Activated T-helper 1 cell treated with anti-CD3 and anti-CD28 coated beads, Interleukin-12 subunit alpha, Interleukin-12 subunit beta, Interleukin-2, Interleukin-4 antibody, amounts not matched to agents 30 ng/mL and 10 ng/mL and 1 ng/mL, durations not matched to agents 14 hours and 24 hours and 36 hours (primary cell): ENCODE measurements around the gene HOXA13. TPM values are rescaled to one million over a fixed set of nuclear protein-coding genes. Genes with fewer than 3 reads are reported as not detected.

Experiments
- DNase-seq: peaks from one replicate; pipeline ENCODE4 v3.0.0; 2021; ENCODE audit warnings: low spot score
- H3K27ac Mint-ChIP-seq: one replicate; pipeline ENCODE4 v1.8.0; 2021; ENCODE audit warnings: mild to moderate bottlenecking, mixed read lengths
- H3K27me3 Mint-ChIP-seq: one replicate; pipeline ENCODE4 v1.8.0; 2022; ENCODE audit warnings: mild to moderate bottlenecking, moderate library complexity, mixed read lengths; ENCODE audit not compliant: insufficient read depth
- H3K36me3 Mint-ChIP-seq: one replicate; pipeline ENCODE4 v1.8.0; 2021; ENCODE audit warnings: low read depth, mixed read lengths
- H3K4me1 Mint-ChIP-seq: one replicate; pipeline ENCODE4 v1.8.0; 2021; ENCODE audit warnings: low read depth, mixed read lengths
- H3K4me3 Mint-ChIP-seq: one replicate; pipeline ENCODE4 v1.8.0; 2021; ENCODE audit warnings: mild to moderate bottlenecking, moderate library complexity, mixed read lengths
- H3K9me3 Mint-ChIP-seq: one replicate; pipeline ENCODE4 v1.8.0; 2021; ENCODE audit warnings: mixed read lengths
- intact Hi-C: fragments of 100-400 bp; cut with micrococcal nuclease; formaldehyde crosslinking; loops from one replicate; pipeline ENCODE4 v1.15.1; 2024
- total RNA-seq: library from RNA; stranded (reverse); gene quantifications from 2 replicates; pipeline ENCODE4 v1.2.3, GENCODE V29; 2022

The HOXA13 gene
- total RNA-seq, 1 donor from 2014 or later = not detected

DNA sequence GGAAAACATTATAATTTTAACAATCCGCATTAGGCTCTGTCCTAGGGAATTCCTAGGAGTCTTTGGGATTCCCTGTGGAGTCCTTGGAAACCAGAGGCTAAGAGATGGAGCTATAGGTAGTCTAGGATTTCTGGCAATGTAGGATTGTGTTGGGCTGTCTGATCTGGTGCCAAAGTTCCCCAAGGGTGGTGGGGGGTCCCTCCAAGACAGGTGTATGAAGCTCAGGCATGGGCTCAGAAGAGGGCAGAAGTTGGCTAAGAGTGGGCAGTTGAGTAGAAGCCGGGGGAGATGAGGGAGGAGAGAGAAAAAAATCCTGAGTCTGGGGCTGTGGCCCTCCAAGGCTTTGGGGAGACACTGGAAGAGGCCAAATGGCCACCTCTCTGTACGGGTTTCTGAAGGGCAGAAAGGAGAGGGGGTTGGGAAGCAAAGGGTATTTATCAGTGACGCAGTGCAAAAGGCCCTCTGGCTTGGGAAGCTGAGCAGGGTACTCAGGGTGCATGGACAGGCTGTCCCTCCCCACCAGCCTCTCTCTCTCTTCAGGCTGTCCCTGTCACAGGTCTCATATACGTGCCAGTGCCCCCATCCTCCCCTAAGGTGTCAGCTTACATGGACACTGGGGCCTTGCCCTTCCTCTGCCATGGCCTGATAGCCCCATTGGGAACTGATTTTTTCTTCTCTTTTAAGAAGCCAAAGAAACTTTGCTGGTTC lies 53.2 kb downstream of the HOXA13 start:
- DNase-seq = no peak
- Mint-ChIP-seq H3K36me3 (peaks cover 3% of the 10 kb centered on the region), H3K4me3 (no peak overlapping the region), H3K27ac (no peak overlapping the region), H3K9me3 (no peaks in the 10 kb centered on the region), H3K27me3 (peaks cover 56% of the 10 kb centered on the region), H3K4me1 (peaks cover 8% of the 10 kb centered on the region)
- intact Hi-C loops = no loop called here

DNA sequence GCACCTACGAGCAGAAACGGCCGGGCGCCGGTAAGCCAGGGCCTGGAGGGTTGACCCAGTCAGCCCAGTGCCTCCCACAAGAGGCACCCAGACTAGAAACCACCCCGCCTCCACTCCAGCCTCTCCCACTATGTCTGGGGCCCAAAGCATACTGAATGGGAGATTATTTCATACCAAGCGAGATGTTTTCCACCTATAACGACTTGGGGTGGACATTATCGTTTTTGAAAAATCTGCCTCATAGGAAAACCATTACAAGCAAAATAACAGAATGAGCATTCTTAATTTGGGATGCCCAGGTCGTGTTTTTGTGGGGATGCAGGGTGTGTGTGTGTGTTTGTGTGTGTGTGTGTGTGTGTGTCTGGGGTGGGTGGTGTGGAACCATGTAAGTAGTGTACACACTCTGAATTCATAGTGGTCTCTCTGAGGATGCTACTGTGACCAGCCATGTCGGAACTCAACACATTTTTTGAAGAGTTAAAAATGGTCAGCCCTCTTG lies 53.9 kb downstream of the HOXA13 start:
- Mint-ChIP-seq H3K4me1 (peaks cover 1% of the 10 kb centered on the region), H3K4me3 (no peak overlapping the region), H3K9me3 (no peaks in the 10 kb centered on the region), H3K27ac (no peak overlapping the region), H3K36me3 (peaks cover 3% of the 10 kb centered on the region), H3K27me3 (peaks cover 55% of the 10 kb centered on the region)
- intact Hi-C loops = no loop called here
- no peak for DNase-seq

DNA sequence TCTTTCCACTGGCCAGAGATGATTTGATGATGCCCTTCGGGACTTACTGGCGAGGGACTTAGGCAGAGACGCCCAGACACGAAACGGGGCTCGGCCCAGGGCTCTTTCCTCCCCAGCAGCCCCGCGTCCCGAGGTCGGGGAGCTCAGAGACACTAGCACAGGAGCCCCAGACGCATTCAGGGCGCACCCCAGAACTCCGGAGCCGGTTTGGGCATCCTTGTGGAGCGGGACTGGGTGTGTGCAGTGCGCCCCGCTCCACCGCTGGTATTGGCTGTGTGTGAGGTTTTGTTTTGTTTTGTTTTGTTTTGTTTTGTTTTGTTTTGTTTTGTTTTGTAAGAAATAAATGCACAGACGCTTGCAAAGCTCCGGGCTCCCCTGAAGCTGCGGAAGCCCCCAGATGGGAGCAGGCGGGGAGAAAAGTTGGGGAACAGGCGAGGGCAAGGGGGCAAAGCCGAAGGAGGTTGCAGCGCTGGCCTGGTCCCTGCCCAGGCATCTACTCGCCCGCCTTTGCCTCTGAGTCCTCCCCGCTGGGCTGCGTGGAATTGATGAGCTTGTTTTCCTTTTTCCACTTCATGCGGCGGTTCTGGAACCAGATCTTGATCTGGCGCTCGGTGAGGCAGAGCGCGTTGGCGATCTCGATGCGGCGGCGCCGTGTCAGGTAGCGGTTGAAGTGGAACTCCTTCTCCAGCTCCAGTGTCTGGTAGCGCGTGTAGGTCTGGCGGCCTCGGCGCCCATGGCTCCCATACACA lies 54.6 kb downstream of the HOXA13 start:
- Mint-ChIP-seq H3K36me3 (peaks cover 3% of the 10 kb centered on the region), H3K27me3 (peaks cover 52% of the 10 kb centered on the region), H3K27ac (no peak overlapping the region), H3K9me3 (no peaks in the 10 kb centered on the region), H3K4me1 (no peaks in the 10 kb centered on the region), H3K4me3 (no peak overlapping the region)
- DNase-seq = no peak
- intact Hi-C loops = no loop called here

DNA sequence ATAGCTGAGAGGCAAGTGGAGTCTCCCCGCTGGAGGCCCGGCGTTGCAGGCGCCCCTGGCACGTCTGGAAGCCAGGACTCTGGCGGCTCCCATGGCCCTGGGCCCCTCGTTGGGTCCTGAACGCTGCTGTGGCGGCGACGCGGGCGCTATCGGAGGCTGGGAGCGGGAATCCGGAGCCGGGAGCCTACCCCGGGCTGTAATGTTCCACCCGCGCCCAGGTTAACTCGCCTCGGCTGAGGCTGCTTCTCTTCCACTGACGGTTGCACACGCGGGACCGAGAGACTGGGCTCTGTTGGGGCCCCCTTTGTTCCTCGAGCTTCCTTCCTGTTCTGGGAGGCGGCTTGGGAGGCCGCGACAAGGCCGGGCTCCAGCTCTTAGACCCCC lies 55.1 kb downstream of the HOXA13 start:
- no peak overlapping the region for H3K27ac Mint-ChIP-seq
- no peak for DNase-seq
- H3K4me1 Mint-ChIP-seq = no peaks in the 10 kb centered on the region
- peaks cover 3% of the 10 kb centered on the region for H3K36me3 Mint-ChIP-seq
- no peak overlapping the region for H3K4me3 Mint-ChIP-seq
- intact Hi-C loops = no loop called here
- no peaks in the 10 kb centered on the region for H3K9me3 Mint-ChIP-seq
- H3K27me3 Mint-ChIP-seq = peaks cover 46% of the 10 kb centered on the region

Other genes with a start within 250 kb of the HOXA13 start
- gene HOXA1, start 104.1 kb downstream of the HOXA13 start, total RNA-seq = 0.16 and 0.24 TPM in 2 replicates
- gene HOXA2, start 97.4 kb downstream of the HOXA13 start, total RNA-seq = not detected in 2 replicates
- not detected in 2 replicates for gene HOXA4, start 69.3 kb downstream of the HOXA13 start, total RNA-seq
- not detected in 2 replicates for gene HOXA5, start 56.4 kb downstream of the HOXA13 start, total RNA-seq
- gene HOXA6, start 52.3 kb downstream of the HOXA13 start, total RNA-seq = not detected in 2 replicates
- gene HOXA3, start 47.5 kb downstream of the HOXA13 start, total RNA-seq = not detected in 2 replicates
- not detected in 2 replicates for gene HOXA7, start 43.4 kb downstream of the HOXA13 start, total RNA-seq
- not detected in 2 replicates for gene HOXA9, start 34.6 kb downstream of the HOXA13 start, total RNA-seq
- not detected in 2 replicates for gene HOXA10, start 25.8 kb downstream of the HOXA13 start, total RNA-seq
- not detected in 2 replicates for gene HOXA11, start 14.9 kb downstream of the HOXA13 start, total RNA-seq
- not detected in 2 replicates for gene EVX1, start 42.7 kb upstream of the HOXA13 start, total RNA-seq